Measurements from ENCODE around the gene CCL28. TPM values are rescaled to one million over a fixed set of nuclear protein-coding genes. Genes with fewer than 3 reads are reported as not detected.
"Not testable (repeated sequence)": the region's sequence is repeated elsewhere in the genome, so short reads cannot be mapped to it uniquely, and the experiment has no call there.

CCL28 gene, protein sequence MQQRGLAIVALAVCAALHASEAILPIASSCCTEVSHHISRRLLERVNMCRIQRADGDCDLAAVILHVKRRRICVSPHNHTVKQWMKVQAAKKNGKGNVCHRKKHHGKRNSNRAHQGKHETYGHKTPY
- 0.11 TPM in 1 of 2 replicates, not detected in the other for total RNA-seq (2014; rRNA removed; shearing (Covaris generic))
- polyA plus RNA-seq (2015; cell fraction: cytosol; rRNA removed), result 0.10 and 0.21 TPM in 2 replicates
- polyA plus RNA-seq (2015; cell fraction: nucleus; rRNA removed), result 0.07 and 0.08 TPM in 2 replicates

DNA sequence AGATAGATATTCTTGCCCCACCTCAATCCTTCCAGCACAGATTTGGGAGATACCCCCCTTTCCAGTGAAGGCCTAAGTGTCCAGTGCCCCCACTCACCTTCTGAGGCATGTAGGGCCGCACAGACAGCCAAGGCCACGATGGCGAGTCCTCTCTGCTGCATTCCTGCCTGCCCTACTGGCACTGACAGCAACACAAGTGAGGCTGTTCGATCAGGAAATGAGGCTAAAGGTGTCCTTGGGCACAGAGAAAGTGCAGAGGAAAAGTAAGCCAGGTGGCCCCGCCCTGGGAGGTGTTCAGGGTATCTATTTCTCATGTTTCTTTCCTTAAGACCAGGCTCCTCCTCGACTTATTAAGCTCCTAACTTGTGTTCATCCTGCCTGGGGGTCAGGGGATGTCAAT, at the start of gene CCL28:
TSS of gene CCL28 (minus strand) at position 236 of the 400 bp plus-strand sequence. CDS start at position 161, 75 bp downstream.
- no peak for DNase-seq (ENCODE audit: low read depth)

DNA sequence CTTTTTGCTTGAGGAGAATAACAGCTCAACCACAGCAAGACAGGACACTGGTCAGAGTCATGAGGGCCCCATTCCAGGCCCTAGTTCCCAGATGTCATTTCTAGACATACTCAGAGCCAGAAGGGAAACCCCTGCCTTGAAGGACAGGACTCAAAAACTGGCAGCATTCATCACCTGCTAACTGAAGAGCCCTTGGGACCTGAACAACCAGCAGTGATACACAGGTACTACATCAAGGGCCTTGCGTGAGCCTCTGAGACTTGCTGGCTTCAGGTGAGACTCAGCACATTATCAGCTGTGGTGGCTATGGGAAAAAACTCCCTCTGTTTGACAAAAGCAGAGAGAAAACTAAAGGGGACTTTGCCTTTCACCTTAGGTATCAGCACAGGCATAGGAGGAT, 48.9 kb upstream of the CCL28 start:
- no peak for DNase-seq (ENCODE audit: low read depth)

DNA sequence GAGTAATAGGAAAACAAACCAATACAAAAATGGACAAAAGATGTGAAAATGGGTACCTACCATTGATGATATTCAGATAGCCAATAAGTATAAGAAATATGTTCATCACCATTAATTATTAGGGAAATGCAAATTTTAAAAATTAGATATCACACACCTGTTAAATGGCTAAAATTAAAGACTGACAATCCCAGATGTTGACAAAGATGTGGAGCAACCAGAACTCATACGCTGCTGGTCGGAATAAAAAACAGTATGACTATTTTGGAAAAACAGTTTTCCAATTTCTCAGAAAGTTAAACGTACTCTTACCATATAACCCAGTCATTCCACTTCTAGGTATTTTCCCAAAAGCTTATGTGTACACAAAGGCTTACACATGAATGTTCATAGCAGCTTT, 44.4 kb upstream of the CCL28 start:
- no peak for DNase-seq (ENCODE audit: low read depth)

DNA sequence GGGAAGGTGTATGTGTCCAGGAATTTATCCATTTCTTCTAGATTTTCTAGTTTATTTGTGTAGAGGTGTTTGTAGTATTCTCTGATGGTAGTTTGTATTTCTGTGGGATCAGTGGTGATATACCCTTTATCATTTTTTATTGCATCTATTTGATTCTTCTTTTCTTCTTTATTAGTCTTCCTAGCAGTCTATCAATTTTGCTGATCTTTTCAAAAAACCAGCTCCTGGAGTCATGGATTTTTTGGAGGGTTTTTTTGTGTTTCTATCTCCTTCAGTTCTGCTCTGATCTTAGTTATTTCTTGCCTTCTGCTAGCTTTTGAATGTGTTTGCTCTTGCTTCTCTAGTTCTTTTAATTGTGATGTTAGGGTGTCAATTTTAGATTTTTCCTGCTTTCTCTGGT, 29.4 kb upstream of the CCL28 start:
- not testable (repeated sequence) for DNase-seq (ENCODE audit: low read depth)

DNA sequence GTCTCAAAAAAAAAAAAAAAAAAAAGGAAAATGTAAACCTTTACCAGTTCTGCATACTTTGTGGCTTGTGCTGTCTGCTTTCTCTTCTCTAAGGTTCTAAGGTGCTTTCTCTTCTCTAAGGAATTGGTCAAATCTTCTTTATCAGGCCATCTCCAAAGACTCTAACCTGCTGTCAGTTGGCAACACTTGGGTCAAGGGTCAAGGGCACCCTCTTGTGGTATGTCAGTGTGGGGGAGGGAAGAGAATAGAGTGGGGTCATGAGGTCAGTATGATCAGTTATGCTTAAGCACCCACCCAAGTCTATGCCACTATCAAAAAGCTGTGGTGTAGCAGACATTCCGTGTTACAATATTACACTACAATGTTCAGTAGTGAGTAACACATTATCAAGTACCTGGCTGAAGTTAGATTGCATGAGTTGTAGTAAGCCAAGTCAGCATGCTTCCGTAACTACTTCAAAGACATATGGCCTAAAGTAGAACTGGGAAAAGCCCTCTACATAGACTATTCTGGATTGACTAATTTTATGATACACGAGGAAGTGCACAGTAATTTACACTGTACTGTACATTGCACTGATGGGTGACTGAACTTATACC, 25.0 kb upstream of the CCL28 start:
- DNase-seq (ENCODE audit: low read depth), result no peak

DNA sequence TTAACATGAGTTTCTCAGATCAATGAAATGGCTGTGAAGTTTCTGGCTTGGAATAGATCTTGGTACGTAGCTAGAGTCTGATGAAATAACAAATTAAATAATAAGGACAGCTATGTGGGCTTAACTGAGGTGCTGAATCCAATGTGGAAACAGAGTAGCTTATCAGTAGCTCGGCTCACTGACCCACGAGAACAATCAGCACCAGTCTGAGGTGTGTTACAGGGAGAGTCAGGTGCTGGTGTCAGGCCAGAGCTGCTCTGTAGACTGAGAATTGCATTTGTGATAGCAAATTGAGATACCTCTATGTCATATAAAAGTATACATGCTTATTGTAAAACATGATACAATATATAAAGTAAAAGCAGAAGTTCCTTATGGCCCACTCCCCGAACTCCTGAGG, 21.2 kb upstream of the CCL28 start:
- DNase-seq (ENCODE audit: low read depth), result no peak

DNA sequence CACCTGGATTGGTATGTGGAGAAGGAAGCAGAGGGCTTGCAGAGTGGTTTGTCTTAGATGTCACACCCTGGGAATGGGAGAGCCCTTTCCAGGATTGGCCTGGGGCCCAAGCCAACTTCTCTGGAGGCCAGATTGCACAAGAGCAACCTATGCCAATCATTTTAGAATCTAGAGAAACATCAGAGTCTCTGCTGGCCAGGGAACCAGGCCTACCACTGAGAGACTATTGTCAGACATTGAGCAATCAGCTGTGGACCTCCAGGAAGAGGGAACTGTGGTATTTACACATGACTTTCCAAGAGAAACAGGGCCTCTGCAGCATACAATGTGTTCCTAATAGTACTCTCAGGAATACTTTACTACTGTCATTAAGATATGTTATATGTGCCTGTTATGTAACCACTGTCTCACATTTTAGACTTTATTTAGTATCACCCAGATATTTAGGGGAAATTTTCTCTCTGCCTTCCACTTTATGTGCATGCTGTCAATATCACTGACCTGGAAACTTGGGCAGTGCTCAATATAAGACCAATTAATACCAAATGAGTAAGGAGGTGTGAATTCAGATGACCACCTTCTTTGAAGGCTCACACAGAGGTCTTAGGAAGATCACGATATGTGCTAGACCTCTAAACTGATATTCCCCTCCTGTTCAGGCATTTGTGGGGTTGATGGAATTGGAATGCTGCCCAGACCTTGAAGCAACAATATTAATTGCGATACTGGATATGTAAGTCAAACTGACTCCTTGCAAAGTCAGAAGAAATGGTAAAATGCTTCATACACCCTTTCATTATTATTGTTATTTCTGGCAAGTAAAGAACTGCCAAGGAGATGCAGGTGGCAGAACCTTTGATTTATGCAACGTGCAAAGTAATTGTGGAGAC, 20.5 kb upstream of the CCL28 start:
- DNase-seq (ENCODE audit: low read depth), result peak; percentile 77

DNA sequence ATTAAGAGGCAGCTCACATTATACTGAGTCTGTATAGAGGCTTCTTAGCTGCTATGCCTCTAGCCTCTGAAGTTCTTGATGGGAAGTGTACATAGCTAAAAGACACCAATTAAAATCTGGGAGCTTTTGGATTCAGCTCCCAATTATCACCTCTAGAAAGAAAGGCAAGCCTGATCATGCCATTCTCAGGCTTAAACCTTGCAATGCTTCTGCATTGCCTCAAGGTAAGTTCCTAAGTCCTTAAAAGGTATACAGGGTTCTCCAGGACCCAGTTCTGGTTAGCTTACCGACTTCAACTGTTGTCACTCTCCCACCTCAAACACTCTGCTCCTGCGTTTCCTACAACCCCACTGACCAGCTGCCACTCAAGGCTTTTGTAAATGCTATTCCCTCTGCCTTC, 17.5 kb upstream of the CCL28 start:
- DNase-seq (ENCODE audit: low read depth), result no peak

DNA sequence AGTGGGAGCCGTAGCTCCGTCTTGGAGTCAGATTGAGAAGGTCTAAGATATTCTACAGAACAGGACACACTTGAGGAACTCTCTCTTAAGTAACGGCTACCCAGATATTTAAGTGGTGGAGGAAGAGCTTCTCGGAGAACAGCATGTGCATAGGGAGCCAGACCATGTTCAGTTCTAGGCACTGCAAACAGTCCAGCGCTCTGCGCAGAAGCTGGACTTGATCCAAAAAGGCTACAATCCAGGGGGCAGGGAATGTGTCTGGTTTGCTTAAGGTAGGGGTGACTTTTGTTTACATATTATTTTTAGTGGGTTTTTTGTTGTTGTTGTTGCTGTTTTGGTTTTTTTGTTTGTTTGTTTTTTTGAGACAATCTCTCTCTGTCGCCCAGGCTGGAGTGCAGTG, 16.8 kb upstream of the CCL28 start:
- DNase-seq (ENCODE audit: low read depth), result no peak

DNA sequence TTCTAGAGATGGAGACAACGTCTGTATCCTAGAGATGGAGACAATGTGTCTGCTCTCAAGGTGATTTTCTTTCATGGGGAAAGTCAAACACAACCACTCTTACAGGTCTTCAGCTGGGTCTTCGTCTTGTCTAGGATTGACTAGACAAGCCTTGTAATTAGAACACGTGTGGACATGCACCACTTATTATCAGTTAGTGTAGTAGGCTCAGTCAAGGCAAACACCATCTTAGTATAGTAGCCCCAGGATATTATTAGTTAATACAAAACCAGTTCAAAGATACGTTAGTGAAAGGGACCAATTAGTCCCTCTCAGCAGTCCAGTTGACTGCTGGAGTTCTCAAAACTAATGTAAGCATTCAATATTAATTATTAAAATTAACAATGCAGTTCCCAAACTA, 15.1 kb upstream of the CCL28 start:
- no peak for DNase-seq (ENCODE audit: low read depth)

DNA sequence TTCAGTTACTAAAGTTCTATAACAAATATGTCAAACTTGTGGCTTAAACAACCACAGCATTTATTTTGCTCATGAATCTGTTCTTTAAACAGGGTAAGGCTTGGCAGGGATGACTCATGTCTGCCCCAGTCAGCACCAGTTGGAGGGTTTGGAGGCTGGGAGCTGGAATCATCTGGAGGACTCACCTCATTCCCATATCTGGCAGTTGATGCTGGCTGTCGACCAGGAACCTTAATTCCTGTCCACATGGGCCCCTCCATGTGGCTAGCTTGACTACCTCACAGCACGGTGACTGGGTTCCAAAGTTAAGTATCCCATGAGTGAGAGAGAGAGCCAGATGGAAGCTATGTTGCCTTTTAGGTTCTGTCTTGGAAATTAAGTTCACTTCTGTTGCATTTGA, 13.8 kb upstream of the CCL28 start:
- DNase-seq (ENCODE audit: low read depth), result peak; percentile 88

DNA sequence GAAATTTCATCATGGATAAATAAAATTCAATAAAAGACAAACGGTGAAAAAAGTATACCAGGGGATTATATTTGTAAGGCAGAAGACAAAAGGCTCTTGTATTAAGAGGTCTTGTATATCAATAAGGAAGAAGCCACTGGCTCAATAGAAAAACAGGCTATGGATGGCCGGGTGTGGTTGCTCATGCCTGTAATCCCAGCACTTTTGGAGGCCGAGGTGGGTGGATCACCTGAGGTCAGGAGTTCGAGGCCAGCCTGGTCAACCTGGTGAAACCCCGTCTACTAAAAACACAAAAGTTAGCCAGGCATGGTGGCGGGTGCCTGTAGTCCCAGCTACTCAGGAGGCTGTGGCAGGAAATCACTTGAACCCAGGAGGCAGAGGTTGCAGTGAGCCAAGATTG, 10.9 kb upstream of the CCL28 start:
- not testable (repeated sequence) for DNase-seq (ENCODE audit: low read depth)

DNA sequence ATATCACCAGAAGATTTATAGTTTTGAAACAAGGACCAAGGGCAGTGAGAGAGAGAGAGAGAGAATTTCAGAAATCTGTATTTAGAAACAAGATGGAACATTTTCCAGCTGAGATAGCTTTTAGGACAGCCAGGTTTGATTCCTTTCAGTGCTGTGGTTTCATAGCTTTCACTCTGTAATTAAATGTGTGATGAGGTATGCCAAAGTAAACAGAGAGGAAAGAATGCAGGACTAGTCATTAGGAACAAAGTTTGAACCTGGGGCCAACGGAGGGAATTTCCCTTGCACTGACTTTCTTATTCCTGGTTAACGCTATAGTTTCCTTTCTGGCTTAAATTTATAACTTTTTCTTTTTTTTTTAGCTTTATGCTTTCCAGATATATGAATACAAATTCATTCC, 10.0 kb upstream of the CCL28 start:
- DNase-seq (ENCODE audit: low read depth), result peak; percentile 26

DNA sequence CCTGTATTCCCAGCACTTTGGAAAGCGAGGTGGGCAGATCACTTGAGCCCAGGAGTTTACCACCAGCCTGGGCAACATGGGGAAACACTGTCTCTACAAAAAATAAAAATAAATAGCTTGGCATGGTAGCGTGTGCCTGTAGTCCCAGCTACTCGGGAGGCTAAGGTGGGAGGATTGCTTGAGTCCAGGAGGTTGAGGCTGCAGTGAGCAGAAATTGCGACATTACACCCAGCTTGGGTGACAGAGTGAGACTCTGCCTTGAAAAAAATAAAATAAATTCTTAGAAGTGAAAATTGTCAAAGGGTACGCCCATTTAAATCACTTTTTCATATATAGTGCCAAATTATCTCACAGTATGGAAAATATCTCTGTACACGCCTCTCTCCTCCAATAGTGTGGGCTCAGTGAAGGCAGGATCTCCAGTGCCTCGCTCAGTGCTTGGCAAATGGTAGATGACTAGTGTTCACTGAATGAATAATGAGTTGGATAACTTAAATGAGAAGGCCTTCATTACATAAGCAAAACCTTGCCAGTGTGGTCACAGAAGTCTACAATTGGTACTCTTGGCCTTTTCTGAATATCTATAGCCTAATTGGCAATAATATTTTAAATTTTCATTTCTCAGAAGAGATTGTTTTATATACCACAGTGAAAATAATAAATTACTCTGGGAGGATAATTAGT, 9.4 kb upstream of the CCL28 start:
- DNase-seq (ENCODE audit: low read depth), result no peak

DNA sequence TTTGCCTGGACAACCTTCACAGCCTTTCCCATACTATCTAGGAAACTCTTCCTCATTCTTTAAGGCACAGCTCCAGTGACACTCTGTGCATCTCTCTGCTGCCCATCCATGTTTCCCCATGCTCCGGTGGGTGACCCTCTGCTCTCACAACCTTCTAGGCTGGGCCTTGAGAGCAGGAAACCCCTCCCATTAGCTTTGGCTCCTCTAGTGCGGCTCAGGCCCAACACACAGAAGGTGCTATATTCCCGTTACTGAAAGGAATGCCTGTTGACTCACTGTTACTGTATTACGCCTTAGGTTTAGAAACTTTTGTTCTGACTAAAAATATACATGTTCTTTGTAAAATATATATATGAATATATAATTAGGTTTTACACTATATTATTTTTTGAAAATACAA, 8.1 kb upstream of the CCL28 start:
- no peak for DNase-seq (ENCODE audit: low read depth)

DNA sequence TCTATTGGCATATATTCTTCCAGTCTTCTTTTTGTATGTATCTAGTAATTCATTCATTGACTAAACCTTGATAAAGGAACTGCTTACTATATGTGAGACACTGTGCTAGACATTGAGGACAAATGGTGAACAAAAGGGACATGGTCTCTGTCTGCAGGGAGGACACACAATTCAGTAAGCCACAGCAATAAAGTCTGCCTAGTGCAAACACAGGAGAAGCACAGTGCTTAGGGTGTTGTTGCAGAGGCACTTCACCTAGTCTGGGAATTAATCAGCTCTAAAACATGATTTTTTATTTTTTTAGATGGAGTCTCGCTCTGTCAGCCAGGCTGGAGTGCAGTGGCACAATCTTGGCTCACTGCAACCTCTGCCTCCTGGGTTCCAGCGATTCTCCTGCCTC, 6.4 kb upstream of the CCL28 start:
- DNase-seq (ENCODE audit: low read depth), result no peak

DNA sequence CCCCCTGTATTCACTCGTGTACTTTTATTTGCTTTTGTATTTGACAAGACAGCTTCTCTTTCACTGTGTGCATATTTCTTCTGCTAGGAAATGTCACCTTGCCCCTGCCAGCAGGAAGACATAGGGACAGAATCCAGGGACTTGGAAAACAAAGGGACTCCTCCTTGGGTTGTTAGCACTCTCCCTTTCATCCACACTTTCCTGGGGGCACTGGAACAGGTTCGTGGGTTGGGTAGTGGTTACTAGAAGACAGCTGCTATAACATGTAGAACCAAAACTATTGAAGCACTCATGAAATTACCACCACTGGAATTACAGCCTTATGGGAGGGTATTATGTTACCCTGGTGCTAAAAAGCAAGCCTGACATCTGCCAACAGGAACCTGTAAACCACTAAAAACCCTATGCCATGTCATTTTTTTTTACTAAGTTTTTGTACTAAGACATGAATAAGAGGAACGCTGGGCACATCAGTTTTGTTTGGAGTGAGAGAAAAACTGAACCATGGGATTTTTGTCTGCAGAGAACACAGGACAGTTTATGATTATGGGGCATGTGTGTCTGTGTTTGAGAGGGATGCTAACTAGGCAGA, 4.7 kb upstream of the CCL28 start:
- no peak for DNase-seq (ENCODE audit: low read depth)

DNA sequence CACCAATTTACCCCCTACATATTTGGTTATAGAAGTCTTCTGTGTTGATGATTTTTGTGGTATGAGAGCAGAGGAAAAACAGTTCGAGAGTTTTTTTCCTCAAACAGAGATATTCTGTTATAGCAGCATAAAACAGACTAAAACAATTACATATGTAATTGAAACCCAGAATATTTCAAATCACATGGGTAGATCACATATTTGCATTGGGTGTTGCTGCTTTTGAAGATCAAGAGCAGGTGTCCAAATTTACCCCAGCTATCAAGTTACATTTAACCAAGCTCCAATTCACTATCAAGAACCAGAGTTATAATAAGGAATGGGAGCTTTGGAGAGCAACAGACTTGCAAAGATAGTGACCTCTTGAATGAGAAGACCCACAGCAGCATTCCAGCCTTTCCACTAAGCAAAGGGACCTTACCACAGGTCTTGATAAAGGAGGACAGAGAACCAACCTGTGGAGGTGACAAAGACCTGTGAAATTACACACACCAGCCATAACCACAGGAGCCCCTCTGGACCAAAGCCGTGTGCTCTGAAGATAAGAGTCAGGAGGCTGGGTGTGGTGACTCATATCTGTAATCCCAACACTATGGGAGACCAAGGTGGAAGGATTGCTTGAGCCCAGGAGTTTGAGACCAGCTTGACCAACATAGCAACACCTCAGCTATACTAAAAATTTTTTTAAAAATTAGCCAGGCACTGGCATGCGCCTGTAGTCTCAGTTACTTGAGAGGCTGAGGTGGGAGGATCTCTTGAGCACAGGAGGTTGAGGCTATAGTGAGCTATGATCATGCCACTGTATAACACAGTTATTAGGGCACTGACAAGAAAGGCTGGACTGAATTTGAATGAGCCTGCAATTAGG, 4.0 kb upstream of the CCL28 start:
- peak; percentile 36 for DNase-seq (ENCODE audit: low read depth)

DNA sequence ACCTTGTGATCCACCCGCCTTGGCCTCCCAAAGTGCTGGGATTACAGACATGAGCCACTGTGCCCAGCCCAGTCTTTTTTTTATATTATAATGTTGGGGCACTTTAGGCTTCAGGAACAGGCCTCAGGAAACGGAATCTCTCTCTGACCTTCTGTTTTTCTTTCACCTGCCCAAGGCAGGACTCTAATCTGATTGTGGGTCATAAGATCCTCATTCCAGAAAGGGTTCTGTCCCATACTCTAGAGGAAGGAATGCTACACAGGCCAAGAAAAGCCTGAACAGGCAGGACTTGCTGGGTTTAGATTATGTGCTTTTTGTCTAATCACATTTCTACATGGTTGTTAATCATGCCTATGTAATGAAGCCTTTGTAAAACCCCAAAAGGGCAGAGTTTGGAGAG, 1.8 kb upstream of the CCL28 start:
- DNase-seq (ENCODE audit: low read depth), result no peak

DNA sequence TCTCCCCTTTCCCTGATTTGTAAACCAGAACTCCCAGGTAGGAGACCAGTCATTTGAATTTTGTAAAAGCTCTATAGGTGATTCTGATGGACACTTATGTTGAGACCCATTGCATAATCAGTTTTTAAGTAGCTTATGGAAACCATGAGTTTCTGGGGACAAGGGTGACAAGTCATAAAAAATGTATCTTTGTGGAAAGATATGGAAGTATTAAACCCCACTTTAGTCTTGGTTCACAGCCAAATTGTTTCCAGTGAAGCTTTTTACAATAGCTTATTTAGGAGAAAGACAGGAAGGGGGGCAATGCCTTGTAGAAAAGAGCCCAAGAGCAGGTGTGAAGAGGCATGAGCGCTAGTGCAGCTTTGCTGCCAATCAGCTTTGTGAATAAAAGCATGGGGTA, 453 bp upstream of the CCL28 start:
- DNase-seq (ENCODE audit: low read depth), result no peak

Measured in HT1080 (cell line).